ENCODE measurements around the gene OTULIN.

OTULIN gene

DNA sequence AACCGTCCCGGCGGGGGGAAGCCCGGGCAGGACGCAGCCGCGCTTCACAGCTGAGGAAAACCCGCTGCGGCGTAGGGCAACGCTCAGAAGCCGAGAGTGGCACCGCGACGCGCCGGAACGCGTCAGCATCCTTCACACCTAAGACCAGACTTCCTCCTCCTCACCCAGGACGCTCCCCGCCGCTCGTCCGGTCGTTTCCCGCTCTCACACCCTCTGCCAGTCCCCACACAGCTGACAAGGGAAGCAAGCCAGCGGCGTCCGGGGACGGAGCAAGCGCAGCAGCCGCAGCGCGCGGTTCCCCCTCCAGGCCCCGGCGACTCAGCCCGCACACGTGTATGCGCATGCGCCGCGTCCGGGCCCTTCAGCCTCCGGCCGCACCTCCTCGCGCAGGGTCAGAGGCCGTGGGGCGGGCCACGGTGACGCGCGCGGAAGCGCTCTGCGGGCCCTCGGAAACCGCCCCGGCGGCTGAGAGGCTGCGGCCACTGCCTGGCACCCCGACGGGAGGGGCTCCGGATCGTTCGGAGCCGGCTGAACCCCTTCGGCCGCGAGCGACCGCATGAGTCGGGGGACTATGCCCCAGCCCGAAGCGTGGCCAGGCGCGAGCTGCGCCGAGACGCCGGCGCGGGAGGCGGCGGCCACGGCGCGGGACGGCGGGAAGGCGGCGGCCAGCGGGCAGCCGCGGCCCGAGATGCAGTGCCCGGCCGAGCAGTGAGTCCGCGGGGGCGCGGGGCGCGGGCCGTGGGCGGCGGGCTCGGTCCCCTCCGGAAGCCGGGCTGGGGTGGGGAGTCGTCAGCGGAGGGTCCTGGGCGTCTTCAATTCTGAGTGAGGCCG, at the start of gene OTULIN:
Gene OTULIN (plus strand): TSS at position 449 of the 831 bp plus-strand sequence. CDS start 108 bp downstream, at position 557.
- DNase-seq = peak; percentile 44 to 95 (median 86)

GRCh38 chr5:14615365-14615764, 49.2 kb upstream of the OTULIN start:
- no peak for DNase-seq

- DNase-seq = no peak
Observed at GRCh38 chr5:14617441-14617840, 47.1 kb upstream of the OTULIN start.

GRCh38 chr5:14627270-14627669, 37.2 kb upstream of the OTULIN start:
- DNase-seq = no peak

GRCh38 chr5:14628346-14628745, 36.2 kb upstream of the OTULIN start:
- DNase-seq = no peak

DNA sequence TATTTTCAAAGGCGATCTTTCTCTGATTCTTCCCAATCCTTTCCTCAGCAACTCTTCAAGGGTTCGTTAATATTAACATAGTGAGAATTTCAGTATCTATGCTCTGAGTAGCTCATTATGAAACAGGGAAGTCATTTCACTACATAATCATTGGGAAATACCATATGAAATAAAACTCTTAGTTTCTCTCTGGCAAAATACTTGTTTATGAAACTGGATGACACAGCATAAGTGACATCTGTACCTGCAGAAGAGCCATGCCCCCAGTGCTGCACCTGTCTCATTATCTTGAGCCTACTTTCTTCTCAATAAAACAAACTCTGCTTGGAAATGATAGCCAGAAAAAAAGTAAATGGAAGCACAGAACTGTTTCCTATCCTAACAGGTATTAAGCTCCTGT, 33.8 kb upstream of the OTULIN start:
- DNase-seq = no peak

DNA sequence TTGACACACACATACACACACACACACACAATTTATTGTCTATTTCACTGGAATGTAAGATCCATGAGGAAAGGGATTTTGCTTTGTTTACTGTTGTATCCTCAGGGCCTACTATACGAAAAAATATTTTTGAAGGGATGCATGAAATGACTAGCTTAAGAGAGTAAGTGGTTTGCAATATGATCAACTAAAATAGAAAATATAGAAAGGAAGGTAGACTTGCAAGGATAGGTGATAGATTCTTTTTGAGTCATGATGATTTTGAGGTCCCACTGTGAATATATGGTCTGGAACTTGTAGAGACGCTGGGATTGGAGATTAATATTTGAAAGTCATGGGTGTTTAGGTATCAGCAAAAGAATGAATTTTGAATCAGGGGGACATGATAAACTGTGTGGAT, 28.9 kb upstream of the OTULIN start:
- no peak for DNase-seq

GRCh38 chr5:14640765-14641164, 23.8 kb upstream of the OTULIN start:
- DNase-seq = no peak

- DNase-seq = no peak
Observed at GRCh38 chr5:14644623-14645237, 19.8 kb upstream of the OTULIN start.

DNA sequence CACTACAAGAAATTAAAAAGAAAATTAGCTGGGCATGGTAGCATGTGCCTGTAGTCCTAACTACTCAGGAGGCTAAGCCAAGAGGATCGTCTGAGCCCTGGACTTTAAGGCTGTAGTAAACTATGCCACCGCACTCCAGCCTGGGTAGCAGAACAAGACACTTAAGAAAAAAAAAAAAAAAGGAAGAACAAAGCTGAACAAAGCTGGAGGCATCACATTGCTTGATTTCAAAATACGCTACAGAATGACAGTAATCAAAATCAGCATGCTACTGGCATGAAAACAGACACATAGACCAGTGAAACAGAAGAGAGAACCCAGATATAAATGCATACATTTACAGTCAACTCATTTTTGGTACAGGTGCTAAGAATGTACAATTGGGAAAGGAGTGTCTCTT, 14.5 kb upstream of the OTULIN start:
- DNase-seq = no peak

DNA sequence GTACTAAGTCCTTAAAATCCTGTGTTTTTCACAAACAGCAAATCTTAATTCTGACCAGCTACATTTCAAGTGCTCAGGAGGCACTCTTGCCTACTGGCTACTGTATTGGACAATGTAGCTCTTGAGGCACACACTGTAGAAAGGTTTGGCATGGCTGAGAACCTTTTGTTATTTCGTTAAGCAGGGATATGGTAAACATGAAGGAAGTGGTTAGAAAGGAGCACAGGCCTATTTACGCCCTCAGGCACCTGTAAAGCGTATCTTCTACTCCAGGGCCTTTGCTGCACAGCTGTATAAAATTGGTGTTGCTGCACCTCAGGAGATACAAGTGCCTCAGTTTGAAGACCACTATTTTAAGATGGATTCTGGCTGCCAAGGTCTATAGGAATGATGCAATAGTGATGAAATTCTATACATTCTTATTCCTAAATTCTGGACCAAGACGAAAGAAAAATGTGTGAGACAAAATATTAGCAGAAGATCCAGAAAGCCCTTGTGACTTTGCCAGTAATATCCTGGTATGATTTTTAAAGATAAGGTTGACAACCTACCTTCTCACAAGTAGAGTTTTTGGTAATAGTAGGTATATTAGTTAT, 9.3 kb upstream of the OTULIN start:
- no peak for DNase-seq

DNA sequence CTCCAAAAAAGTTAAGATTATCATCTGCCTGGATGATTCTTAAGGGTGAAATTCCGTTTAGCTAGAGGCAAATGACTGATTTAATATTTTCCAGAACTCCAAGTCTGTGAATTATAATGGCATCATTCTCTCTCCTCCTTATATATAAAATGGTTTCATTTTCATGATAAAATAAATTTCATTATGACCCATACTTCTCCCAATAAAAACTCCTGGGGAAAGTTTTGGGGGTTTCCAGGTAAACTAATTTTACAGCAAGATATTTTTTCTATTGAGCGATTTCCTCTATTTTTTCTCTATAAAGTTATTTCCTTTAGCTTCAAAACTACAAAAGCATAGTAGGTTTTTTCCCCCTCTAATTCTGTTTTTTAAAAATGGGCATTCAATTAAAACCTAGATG, 7.6 kb upstream of the OTULIN start:
- DNase-seq = no peak

- no peak for DNase-seq
Observed at GRCh38 chr5:14659821-14660607, 4.5 kb upstream of the OTULIN start.

DNA sequence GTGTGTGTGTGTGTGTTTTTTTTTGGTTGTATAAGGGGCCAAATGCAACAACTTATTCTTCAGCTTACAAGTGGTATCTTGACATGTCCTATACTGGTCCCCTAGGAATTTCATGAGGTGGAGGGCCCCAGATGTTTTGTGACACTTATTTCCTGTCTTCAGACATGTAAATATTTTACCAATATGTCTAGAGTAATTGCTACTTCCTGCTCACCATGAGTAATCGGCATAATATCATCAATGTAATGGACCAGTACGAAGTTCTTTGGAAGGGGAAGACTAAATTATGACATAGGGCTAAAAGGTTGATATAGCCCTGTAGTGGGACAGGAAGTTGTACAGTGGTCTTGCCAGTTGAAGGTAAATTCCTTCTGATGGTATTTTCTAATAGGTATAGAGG, 3.7 kb upstream of the OTULIN start:
- no peak for DNase-seq

- DNase-seq = no peak
Observed at GRCh38 chr5:14662721-14663260, 1.7 kb upstream of the OTULIN start.

- peak in 3 of 56 donors; percentile 12 to 40 (median 33) for DNase-seq
Observed at GRCh38 chr5:14663734-14664269, 716 bp upstream of the OTULIN start.

- DNase-seq = peak in 12 of 56 donors; percentile 9 to 55 (median 36)
Observed at GRCh38 chr5:14665101-14665822, 744 bp downstream of the OTULIN start.

GRCh38 chr5:14665949-14666348, 1.4 kb downstream of the OTULIN start:
- no peak for DNase-seq

DNA sequence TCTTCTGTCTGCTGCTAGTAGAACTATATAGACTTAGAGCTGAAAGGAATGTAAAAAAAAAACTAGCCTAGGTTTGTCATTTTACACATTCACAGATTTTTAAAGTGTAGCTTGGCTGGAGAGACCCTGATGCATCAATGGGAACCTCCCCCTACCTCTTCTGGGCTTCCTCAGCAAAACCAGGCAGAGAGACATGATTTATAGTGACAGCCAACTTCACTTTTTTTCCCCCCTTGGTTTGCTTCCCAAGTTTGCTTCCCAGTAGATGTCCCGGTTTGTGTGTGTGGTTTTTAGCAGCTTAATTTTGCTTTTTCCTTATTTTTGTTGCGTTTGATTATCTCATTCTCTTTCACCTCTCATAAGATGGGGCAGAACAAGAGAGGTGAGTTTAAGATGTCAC, 1.8 kb downstream of the OTULIN start:
- DNase-seq = no peak

- DNase-seq = no peak
Observed at GRCh38 chr5:14667290-14667689, 2.8 kb downstream of the OTULIN start.
